GM18498 (cell line): ENCODE measurements around the gene CD226.
"Not testable (repeated sequence)": the region's sequence is repeated elsewhere in the genome, so short reads cannot be mapped to it uniquely, and the experiment has no call there.

ENCODE experiments used
- ATAC-seq: cut with Tn5 transposase; IDR thresholded peaks from one replicate; pipeline ENCODE4 v1.9.1; 2021; ENCODE audit warnings: mild to moderate bottlenecking, moderate library complexity; ENCODE audit not compliant: unreplicated experiment

Gene CD226

DNA sequence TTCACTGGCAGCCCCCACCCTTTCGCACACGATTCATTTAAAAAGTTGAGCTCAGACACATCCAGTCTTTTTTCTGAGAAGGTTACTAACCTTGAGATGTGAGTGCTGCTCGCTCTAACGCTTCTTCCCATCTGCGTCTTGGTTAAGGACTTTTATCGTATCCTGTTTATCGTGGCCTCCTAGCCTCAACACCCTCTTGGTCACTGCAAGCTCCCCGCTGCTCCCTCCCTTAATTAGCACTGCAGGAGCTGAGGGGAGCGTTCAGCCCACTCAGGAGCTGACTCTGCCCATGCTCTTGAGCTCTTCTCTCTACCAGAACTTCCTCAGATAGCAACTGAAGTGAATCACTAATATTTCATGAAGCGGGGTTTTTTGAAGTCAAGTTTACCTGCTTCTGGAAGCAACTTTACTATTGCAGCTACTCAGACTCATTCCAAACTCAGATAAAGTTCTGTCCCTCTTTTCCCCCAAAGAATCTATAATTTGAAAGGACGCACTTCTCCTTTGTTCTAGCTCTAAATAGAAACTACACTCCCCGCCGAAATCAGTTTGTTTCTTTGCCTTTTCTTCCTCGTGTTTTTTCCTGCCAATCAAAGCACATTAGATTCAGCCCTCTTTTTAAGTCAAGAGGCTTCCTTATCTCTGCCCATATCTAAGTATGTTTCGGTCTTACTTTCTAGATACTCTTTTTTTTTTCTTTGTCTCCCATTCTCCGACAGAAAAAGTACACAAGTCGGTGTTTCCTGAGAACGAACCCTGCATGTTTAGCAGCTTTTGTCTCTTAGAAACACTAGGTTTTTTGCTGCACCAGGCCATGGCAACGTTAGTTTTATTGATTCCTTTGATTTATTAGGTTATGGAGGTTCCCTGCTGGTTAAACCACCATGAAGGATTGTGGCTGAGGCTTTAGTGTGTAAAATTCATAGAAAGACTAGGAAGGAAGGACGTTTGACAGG, 9.3 kb upstream of the CD226 start:
- no peak for ATAC-seq

DNA sequence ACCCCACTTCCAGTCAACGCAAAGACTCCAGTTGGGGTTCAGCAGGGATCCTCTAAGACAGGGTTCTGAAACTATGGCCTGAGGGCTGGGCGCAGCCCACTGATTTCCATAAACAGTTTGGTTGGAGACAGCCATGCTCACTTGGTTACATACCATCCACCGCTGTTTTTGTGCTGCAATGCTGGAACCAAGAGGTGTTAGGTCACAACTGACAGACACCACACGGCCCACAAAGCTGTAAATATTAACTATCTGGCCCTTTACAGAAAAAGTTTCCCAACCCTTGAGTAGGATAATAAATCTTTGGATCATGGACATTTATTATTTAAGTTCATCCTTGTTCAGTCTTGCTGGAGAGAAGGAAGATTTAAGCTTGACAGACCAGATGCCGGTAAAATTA, 8.4 kb upstream of the CD226 start:
- ATAC-seq = peak; percentile 42

DNA sequence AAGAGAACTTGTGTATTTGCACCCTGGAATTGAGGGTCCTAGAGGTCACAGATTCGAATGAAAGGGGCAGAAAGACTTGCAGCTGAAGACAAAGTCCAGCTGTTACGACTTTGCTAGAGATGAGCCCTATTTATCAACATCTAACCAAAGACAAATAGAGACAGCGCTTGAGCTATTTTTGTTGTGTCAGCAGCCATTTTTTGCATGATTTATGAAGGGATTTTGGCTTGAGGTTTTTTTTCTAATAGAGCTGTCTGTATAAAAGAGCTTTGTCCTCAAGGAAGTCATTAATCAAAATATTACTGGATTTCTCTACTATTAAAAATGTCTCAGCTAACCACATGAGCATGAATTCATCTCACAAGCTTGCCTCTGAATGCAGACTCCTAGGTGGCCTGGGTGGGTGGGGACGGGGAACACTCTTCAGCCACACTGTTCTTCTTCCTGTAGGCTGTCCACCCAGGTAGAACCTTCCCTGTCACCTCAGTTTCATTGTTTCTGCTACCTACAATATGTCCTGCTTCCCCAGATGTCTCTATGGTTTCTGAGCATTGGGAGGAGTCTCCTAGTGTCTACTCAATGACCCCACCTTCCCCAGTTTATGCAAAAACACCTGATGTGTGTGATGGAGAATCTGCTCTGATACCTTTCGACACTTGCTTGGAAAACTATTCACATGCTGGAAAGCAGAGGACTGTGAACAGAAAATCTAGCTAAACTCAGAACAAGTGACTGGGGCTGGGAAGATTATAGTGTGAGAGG, 7.2 kb upstream of the CD226 start:
- ATAC-seq = peak; percentile 34

DNA sequence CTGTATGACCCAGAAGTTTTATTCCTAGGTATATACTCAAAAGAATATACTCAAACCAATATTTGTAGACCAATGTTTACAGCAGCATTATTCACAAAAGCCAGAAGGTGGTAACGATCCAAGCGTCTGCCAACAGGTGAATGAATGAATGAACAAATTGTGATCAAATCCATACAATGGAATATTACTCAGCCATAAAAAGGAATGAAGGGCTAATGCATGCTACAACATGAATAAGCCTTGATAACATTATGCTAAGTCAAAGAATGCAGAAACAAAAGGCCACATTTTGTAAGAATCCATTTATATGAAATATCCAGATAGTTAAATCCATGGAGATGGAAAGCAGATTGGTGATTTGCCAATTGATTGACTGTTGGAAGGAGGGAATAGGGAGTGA, 5.5 kb upstream of the CD226 start:
- ATAC-seq = no peak

DNA sequence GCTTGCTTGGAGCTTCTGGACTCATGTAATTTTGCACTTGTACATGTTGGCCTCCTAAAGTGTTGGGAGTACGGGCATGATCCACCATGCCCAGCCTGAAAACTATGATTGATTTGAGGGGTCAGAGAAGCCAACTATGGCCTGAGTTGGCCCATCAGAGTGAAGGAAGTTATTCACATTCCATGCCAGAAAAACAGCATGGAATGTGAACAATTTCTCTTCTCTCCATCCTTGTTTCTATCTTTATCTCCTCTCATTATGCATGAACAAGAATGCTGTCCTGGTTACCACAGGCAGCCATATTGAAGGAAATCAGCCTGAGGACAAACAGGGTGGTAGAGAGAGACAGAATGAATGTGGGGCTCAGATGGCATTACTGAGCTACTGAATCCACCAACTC, 3.5 kb upstream of the CD226 start:
- no peak for ATAC-seq

DNA sequence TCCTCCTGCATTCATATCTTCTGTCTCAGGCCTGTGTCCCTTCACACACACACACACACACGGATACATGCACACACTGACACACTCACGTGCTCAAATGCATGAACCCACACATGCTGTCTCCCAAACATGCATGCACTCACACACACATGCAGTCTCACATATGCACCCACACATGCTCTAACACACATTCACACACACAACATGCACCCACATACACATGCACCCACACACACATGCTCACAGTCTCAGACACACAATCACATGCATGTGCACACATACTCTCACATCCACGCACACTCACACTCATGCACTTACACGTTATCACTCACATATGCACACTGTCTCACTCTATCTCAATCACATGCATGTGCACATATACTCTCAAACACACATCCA, 1.9 kb upstream of the CD226 start:
- no peak for ATAC-seq

DNA sequence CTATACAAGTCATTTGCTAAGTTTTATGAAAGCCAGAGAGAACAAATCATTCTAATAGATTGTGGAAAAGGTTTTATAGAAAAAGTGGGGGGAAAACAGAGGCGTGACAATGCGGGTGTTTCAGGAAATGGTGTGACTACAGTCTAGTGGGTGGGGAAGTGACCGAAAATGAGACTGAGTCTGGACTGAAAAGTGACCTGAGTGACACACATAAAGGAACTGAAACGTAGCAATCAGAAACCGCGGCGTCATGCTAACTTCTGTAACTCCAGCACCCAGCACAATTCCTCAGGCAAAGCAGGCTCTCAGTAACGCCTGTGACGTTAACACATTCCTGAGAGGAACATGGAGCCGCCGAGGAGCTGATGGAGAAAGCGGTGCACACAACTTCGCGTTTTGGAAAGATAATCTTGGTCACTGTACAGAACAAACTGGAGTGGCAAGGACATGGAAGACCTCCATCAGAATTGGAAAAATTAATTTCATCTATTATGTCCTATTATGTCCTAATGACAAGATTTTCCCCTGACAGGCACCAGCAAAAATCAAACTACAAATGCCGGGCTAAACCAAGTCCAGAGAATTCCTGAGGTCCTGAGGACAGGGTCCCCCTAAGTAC, 1.4 kb upstream of the CD226 start:
- ATAC-seq = peak; percentile 91

DNA sequence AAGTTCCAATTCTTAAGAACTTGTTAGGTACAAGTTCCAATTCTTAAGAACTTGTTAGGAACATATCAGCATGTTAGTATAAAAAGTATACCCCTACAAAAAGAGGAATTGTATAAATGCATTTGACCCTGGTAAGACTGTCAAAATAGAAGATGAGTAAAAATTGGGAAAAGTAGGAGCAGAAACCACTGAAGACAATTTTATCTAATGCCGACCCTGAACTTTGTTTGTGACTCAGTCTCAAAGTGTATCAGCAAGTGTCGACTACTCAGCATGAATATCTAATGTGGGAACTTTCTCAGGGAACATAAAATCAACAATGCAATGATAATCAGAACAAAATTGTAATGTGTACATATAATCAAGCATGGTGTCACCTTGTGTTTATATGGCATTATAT, 583 bp upstream of the CD226 start:
- no peak for ATAC-seq

DNA sequence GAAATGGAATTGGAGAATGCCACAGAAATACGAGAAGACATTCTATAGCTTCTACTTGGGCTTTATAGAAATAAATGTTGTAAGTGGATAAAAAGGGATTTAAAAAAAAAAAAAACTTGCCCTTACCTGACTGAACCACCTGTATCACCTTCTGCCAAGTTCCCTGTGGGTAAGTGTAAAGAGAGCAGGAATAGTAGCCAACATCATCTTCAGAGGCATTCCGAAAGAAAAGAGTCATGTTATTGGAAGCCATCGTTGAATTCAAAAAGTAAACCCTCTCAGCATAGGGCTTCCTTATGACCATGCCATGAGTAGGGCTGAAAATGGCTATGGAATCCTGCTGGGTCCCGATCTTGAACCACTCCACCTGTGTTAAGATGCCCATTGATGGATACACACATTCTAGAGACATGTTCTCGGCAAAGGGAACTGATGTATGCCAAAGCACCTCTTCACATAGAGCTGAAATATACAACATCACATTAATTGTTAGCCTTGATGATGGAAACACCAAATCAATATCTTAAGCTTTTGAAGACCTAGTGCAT, 991 bp downstream of the CD226 start:
- no peak for ATAC-seq

DNA sequence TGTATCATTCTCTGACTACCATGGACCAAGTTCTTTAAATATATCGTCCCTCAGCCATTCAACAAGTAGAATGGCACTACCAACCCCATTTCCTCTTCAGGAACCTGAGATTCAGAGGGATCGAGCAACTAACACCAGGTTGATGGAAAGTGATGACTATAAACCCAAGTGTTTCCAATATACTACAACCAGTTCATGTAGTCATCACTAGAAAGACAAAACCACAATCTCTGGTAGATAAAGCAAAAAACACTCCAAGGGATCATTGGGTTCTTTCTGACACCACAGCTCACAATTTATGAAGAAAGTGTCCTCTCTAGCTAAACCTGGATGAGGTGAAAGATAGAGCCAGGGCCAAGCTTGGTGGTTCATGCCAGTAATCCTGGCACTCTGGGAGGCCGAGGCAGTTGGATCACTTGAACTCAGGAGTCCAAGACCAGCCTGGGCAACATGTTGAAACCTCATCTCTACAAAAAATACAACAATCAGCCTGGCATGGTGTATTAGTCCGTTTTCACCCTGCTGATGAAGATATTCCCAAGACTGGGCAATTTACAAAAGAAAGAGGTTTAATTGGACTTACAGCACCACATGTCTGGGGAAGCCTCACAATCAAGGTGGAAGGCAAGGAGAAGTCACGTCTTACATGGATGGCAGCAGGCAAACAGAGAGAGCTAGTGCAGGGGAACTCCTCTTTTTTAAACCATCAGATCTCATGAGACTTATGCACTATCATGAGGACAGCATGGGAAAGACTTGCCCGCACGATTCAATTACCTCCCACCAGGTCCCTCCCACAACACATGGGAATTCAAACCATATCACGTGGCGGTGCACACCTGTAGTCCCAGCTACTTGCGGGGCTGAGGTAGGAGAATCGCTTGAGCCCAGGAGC, 2.2 kb downstream of the CD226 start:
- ATAC-seq = no peak

DNA sequence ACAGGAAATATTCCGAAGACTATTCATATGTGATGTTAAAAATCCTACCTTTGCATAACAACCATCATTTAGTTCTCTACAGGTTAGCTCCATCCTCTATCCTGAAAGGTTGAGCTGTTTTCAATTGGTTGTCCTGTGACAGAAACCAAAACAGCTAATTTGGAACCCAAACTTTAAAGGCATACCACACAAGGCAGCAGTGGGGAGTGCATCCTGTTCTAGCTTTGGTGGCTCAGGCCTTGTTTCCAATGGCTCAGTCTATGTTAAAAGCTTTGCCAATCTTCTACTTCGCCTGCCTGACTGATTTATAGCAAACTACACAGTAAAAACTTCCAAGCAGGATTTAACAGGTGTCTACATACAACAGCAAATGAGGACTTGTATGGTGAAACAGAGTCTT, 3.2 kb downstream of the CD226 start:
- ATAC-seq = peak; percentile 24

DNA sequence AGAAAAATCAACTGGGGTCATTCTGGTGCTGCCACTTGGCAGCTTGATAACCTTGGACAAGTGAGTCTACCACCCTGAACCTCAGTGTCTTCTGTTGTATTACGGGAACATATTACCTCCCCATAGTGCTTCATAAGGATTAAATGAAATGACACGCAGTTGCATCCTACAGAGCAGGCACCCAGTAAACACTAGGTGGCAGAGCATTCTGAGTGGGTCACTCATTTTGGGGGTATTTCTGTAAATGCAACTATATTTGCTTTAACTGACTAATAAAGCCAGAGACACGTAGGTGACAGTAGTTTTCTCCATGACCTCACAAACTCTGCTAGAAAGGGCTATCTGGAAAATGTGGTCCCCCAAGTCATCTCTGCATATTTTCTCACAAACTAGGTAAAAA, 4.7 kb downstream of the CD226 start:
- no peak for ATAC-seq

DNA sequence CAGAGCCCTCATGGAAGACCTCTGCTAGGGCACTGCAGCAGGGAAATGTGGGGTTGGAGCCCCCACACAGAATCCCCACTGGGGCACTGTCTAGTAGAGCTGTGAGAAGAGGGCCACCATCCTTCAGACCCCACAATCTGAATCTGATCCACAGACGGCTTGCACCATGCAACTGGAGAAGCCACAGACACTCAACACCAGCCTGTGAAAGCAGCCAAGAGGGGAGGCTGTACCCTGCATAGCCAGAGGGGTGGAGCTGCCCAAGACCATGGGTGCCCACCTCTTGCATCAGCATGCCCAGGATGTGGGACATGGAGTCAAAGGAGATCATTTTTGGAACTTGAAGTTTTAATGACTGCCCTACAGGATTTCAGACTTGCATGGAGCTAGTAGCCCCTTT, 6.5 kb downstream of the CD226 start:
- no peak for ATAC-seq

DNA sequence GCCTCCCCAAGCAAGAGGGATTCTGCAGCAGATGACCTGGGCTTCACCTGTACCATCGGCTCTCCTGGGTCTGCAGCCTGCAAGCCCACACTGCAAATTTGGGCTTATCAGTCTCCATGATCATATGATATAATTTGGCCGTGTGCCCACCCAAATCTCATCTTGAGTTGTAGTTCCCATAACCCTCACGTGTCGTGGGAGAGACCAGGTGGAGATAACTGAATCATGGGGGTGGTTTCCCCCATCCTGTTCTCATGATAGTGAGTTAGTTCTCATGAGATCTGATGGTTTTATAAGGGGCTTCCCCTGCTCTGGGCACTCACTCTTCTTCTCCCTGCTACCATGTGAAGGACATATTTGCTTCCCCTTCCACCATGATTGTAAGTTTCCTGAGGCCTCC, 7.9 kb downstream of the CD226 start:
- not testable (repeated sequence) for ATAC-seq

DNA sequence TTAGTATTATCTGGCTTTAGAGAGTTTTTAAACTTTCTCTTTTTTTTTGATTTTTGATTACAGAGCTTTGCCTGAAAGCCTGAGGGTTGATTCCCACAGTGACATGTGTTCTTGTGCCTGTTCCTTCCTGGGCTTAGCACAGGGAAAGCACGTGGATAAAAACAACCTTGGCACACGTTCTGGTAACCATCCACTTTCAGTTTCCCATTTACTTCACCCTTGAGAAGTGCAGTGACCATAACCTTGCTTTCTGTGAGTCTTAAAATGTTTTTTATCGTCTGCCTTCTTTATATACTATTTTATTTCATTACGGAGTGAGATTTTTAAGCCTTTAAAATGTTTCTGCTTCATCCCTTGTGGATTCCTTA, 11.5 kb downstream of the CD226 start:
- ATAC-seq = peak; percentile 29

DNA sequence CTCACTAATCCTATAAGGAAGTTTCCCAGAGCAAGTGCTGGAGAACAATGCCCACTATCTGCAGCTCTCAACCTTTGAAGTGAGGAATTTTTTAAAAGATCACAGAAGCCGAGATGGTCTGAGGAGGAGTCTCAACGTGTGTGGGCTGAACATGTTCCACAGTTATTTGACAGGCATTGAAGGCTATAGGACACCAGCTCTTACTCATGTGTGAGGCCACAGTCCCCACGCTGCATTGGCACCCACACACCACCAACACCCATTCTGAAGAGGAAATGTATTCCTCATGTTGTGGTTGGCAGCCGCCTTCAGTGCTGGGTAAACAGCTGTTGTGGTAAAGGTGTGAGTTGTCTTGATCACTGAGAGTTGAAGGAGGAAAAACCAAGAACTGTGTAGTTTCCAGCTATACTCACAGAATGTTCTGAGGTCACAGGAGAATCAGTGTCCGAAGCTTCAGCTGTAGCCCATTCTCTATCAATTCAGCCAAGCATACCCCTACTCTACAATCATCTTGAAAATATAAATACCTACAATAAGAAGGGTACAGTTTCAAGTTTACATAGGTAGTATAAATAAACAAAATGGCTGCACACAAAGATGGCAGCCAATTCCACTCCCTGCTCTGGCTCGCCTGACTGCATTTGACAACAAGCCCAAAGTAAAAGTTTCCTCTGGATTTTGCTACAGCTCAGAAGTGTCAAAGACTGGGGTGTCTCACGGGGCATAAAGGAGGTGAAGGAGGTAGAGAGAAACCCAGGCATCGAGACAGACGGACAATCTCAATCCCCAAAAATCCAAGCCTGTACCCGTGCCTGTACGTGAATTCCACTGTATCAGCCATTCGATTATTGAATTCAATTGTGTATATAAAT, 12.1 kb downstream of the CD226 start:
- peak; percentile 95 for ATAC-seq

DNA sequence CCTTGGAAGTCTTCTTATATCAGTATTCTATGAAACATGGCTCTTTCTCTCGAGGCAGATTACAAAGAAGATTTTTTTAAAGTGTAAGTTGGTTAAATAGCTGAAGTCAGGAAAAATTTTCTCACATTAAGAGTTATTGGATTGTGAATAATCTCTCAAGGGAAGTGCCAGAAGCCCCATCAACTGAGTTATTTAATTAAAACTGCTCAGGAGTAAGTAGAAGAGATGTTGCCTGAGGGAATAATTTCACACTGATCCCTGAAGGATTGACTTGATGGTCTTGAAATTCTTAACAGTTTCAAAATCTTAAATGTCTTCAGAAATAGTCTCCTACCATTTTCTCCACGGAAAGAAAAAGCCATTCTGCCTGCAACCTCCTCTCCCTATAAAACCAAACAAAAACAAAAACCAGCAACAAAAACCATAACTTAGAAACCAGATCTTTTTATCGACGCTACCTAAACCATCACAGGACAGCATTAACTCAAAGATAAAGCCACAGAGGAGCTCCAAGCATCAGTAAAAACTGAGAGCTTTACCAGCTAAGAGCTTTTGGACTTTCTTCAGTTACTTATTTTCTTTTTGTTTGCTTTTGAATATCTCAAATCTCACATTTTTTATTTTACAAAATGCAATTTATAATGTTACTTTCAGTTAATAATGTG, 12.9 kb downstream of the CD226 start:
- ATAC-seq = no peak

DNA sequence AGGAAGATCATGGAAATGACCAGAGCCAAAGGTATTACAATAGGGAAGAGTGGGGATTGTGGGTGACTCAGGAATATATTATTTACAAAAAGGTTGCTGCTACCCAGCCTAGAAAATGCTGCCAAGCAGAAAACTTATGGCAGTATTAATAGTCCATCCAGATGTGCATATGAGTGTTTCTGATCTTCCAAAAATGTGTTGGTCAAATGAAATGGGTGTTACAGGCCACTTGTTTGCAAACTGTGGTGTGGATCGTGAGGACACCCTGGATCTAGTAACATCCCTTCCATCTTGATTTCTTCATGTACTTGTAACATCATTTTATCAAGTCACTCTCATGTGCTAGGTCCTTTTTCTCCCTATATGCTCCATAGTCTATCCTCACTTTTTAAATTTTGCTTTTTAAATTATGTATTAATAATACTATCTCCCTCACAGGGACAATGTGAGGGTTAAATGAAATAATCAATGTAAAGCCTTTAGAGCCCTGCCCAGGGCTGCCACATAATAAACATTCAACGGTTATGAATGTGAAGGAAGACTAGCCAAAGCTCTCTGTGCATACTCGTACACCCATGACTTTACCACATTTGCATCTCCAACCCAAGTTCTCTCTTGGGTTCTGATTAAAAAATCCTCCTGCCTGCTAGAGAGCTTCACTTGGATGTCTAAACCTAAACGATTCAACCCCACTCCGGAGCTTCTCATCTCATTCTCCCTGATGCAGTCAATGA, 18.5 kb downstream of the CD226 start:
- no peak for ATAC-seq
